Measurements from ENCODE around the gene RNF39. TPM values are rescaled to one million over a fixed set of nuclear protein-coding genes. Genes with fewer than 3 reads are reported as not detected.
A peak's percentile ranks its signal among the peaks of the same experiment; 100 is the strongest.

The RNF39 gene
- total and polyA plus RNA-seq, 12 donors: 0.15 TPM; not detected in 11

DNA sequence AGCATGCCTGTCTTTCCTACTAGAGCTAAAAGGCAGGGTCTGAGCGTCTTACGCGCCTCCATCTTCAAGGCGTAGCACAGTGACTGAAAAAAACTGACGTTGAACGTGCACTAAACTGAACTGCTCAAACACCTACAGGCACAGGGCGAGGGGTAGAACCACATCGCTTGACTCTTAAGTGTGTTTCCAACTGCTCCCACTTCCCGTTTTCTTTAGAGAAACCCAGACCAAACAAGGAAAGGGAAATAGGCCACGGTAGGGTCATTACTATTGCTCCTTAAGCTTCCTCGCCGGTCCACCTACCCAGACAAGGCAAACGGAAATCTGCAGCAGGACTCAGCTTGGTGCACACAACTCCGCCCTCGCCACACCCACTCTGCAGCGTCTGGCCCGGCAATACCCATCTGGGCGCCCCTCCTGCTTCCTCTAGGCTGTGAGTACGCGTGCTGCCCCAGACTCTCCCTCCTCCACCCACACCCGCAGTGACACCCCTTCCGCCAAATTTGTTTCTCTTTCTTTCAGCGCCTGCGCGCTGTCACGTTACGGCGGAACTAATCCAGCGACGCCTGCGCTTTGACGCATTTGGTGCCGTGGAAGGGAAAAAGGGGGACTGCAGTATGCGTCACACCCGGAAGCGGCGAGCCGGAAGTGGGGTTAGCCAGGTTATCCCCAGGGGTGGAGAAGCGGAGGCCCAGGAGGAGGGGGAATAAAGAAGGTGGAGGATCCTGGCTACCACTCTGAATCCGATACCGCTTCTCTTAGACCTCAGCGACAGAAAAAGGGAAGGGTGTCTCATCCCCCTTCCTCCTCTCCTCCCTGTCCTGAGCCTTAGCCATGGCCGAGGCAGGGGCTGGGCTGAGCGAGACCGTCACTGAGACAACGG, 8.8 kb downstream of the RNF39 start, which contains the start of gene PPP1R11:
Gene PPP1R11 (plus strand): TSS at position 622 of the 883 bp plus-strand sequence. CDS start 213 bp downstream, at position 835.
- H3K27me3 ChIP-seq: peaks cover 0 to 16% (median 9%) of the 10 kb centered on the region in 7 donors
- intact Hi-C loops (cut with DNase I): loop anchor here in 6 of 10 donors (1.0 to 5.0 kb wide), 3 partner anchors 35 to 36 kb away; no protein-coding TSS in a partner anchor
- peaks cover 0 to 46% (median 13%) of the 10 kb centered on the region in 9 donors for H3K36me3 ChIP-seq
- 0 to 1% methylated on average over 46 of the region's 46 CpGs for WGBS, 2 donors
- no peak for TF ChIP-seq CTCF (IDR thresholded peaks at IDR 0.05)
- H3K4me1 ChIP-seq: peaks cover 3 to 53% (median 46%) of the 10 kb centered on the region in 9 donors
- no peaks in the 10 kb centered on the region for H3K9me3 ChIP-seq
- ATAC-seq: peak; percentile 98 to 99 (median 99)
- peak within 1 kb of the TSS; percentile 42 to 91 (median 74) for H3K4me3 ChIP-seq
- H3K27ac ChIP-seq: peak within 1 kb of the TSS; percentile 63 to 96 (median 90)
- peak; percentile 95 to 99 for DNase-seq

- intact Hi-C loops (cut with DNase I): loop anchor here in 5 of 10 donors (2.0 to 5.0 kb wide), 2 partner anchors 36 to 37 kb away; no protein-coding TSS in a partner anchor
- DNase-seq (no peak), ATAC-seq (no peak)
- Histone ChIP-seq H3K4me3 (peak overlapping the region; percentile 22 to 91 (median 74)), H3K9me3 (no peaks in the 10 kb centered on the region), H3K4me1 (peaks cover 3 to 47% (median 42%) of the 10 kb centered on the region in 9 donors), H3K27ac (peak overlapping the region in 9 of 10 donors; percentile 63 to 96 (median 90)), H3K36me3 (peaks cover 0 to 46% (median 13%) of the 10 kb centered on the region in 9 donors), H3K27me3 (peaks cover 0 to 8% (median 2%) of the 10 kb centered on the region in 7 donors)
- no peak for TF ChIP-seq CTCF (IDR thresholded peaks at IDR 0.05)
- 11 to 13% methylated on average over 4 of the region's 4 CpGs for WGBS, 2 donors
Observed at GRCh38 chr6:30066082-30066481, 9.5 kb downstream of the RNF39 start.

DNA sequence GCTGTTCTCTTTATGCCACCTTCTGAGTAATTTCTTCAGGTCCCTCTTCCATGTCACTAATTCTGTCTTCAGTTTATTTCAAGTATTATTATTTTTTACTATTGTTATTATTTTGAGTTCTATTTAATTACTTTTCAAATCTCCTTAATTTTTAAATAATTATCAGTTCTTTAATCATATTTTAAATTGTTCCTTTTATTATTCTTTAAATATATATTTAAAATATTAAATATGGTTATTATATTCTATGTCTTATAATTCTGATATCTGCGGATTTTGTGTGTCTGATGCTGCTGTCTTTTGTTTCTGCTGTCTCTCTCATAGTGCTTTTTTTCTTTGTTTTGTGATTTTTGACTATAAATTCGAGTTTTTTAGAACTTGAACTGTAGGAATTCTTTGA, 12.3 kb downstream of the RNF39 start:
- no peak overlapping the region for H3K4me3 ChIP-seq
- DNase-seq (no peak), ATAC-seq (no peak)
- H3K36me3 ChIP-seq: peaks cover 0 to 31% (median 0%) of the 10 kb centered on the region in 9 donors
- intact Hi-C loops (cut with DNase I): no loop called here
- no peaks in the 10 kb centered on the region for H3K27me3 ChIP-seq
- 66 to 67% methylated on average over 2 of the region's 2 CpGs for WGBS, 2 donors
- TF ChIP-seq CTCF (IDR thresholded peaks at IDR 0.05): no peak
- no peak overlapping the region for H3K27ac ChIP-seq
- H3K4me1 ChIP-seq: peaks cover 8 to 59% (median 48%) of the 10 kb centered on the region in 9 donors
- no peaks in the 10 kb centered on the region for H3K9me3 ChIP-seq

- ATAC-seq (no peak), DNase-seq (no peak)
- 86 to 89% methylated on average over 7 of the region's 7 CpGs for WGBS, 2 donors
- intact Hi-C loops (cut with DNase I): no loop called here
- H3K36me3 ChIP-seq: peaks cover 0 to 37% (median 0%) of the 10 kb centered on the region in 9 donors
- H3K4me1 ChIP-seq: peaks cover 8 to 52% (median 43%) of the 10 kb centered on the region in 9 donors
- TF ChIP-seq CTCF (IDR thresholded peaks at IDR 0.05): no peak
- peak overlapping the region in 5 of 10 donors; percentile 75 to 94 (median 86) for H3K4me3 ChIP-seq
- H3K9me3 ChIP-seq: no peaks in the 10 kb centered on the region
- peak overlapping the region in 1 of 10 donors; percentile 94 for H3K27ac ChIP-seq
- no peaks in the 10 kb centered on the region for H3K27me3 ChIP-seq
Observed at GRCh38 chr6:30062471-30063178, 12.9 kb downstream of the RNF39 start.
